ENCODE results near the gene POGLUT2. TPM values are rescaled to one million over a fixed set of nuclear protein-coding genes. Genes with fewer than 3 reads are reported as not detected.

POGLUT2 gene
- total RNA-seq, 1 donor from 2014 or later = 16.8 TPM

GRCh38 chr13:102815788-102816187 lies 17.0 kb upstream of the POGLUT2 start:
- Histone ChIP-seq H3K79me2 (ENCODE audit: insufficient read depth, low read length) (peaks cover 59% of the 10 kb centered on the region), H3K36me3 (ENCODE audit: insufficient read depth, low read length) (no peaks in the 10 kb centered on the region), H3K4me3 (ENCODE audit: insufficient read depth, low read depth, low read length) (no peak overlapping the region), H4K20me1 (ENCODE audit: insufficient read depth, low read length) (peaks cover 3% of the 10 kb centered on the region), H3K9me3 (ENCODE audit: insufficient read depth, low read depth, low read length) (no peaks in the 10 kb centered on the region), H3K4me1 (ENCODE audit: insufficient read depth, low read length) (peaks cover 9% of the 10 kb centered on the region), H3K4me2 (ENCODE audit: low read length) (no peak overlapping the region), H3K27ac (ENCODE audit: low read depth, low read length) (no peak overlapping the region), H3K27me3 (ENCODE audit: insufficient read depth, low read length) (no peaks in the 10 kb centered on the region), H3K9ac (ENCODE audit: low read length) (no peak overlapping the region), H2AFZ (ENCODE audit: low read depth, low read length) (no peak overlapping the region)
- no peak for FAIRE-seq
- no peaks in the 10 kb centered on the region for H3K9me3 Mint-ChIP-seq (ENCODE audit: unreplicated experiment)
- peaks cover 38% of the 10 kb centered on the region for H3K4me1 Mint-ChIP-seq (ENCODE audit: low read depth, unreplicated experiment)
- no peak overlapping the region for H3K27ac Mint-ChIP-seq (ENCODE audit: unreplicated experiment)
- H3K36me3 Mint-ChIP-seq (ENCODE audit: low read depth, unreplicated experiment) = peaks cover 14% of the 10 kb centered on the region
- H3K4me3 Mint-ChIP-seq (ENCODE audit: unreplicated experiment) = no peak overlapping the region
- TF ChIP-seq CTCF (IDR thresholded peaks at IDR 0.05; ENCODE audit: insufficient read depth, low read depth, low read length) = no peak
- TF ChIP-seq EZH2 (IDR thresholded peaks at IDR 0.05; ENCODE audit: insufficient read depth, low read length) = no peak
- DNase-seq (ENCODE audit: low read depth) = no peak
- no peaks in the 10 kb centered on the region for H3K27me3 Mint-ChIP-seq (ENCODE audit: low read depth, unreplicated experiment)

DNA sequence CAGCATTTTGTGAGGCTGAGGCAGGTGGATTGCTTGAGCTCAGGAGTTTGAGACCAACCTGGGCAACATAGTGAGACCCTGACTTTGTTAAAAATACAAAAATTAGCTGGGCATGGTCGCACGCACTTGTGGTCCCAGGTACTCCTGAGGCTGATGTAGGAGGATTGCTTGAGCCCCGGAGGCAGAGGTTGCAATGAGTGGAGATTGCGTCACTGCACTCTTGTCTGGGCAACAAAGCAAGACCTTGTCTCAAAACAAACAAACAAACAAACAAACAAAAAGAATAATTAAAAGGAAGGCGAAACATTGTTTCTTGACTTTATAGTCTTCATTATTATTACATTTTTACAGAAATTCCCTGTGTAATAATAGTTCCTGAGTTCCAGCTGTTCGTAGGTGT lies 16.0 kb upstream of the POGLUT2 start:
- Histone ChIP-seq H3K79me2 (ENCODE audit: insufficient read depth, low read length) (peaks cover 67% of the 10 kb centered on the region), H4K20me1 (ENCODE audit: insufficient read depth, low read length) (peaks cover 3% of the 10 kb centered on the region), H3K27me3 (ENCODE audit: insufficient read depth, low read length) (no peaks in the 10 kb centered on the region), H3K4me3 (ENCODE audit: insufficient read depth, low read depth, low read length) (no peak overlapping the region), H3K9me3 (ENCODE audit: insufficient read depth, low read depth, low read length) (no peaks in the 10 kb centered on the region), H2AFZ (ENCODE audit: low read depth, low read length) (no peak overlapping the region), H3K4me1 (ENCODE audit: insufficient read depth, low read length) (peaks cover 9% of the 10 kb centered on the region), H3K9ac (ENCODE audit: low read length) (no peak overlapping the region), H3K27ac (ENCODE audit: low read depth, low read length) (no peak overlapping the region), H3K4me2 (ENCODE audit: low read length) (no peak overlapping the region), H3K36me3 (ENCODE audit: insufficient read depth, low read length) (peaks cover 3% of the 10 kb centered on the region)
- Mint-ChIP-seq H3K36me3 (ENCODE audit: low read depth, unreplicated experiment) (peaks cover 12% of the 10 kb centered on the region), H3K4me3 (ENCODE audit: unreplicated experiment) (no peak overlapping the region), H3K27me3 (ENCODE audit: low read depth, unreplicated experiment) (no peaks in the 10 kb centered on the region), H3K9me3 (ENCODE audit: unreplicated experiment) (no peaks in the 10 kb centered on the region), H3K27ac (ENCODE audit: unreplicated experiment) (no peak overlapping the region), H3K4me1 (ENCODE audit: low read depth, unreplicated experiment) (peaks cover 38% of the 10 kb centered on the region)
- TF ChIP-seq CTCF (IDR thresholded peaks at IDR 0.05; ENCODE audit: insufficient read depth, low read depth, low read length) = no peak
- TF ChIP-seq EZH2 (IDR thresholded peaks at IDR 0.05; ENCODE audit: insufficient read depth, low read length) = no peak
- FAIRE-seq (no peak), DNase-seq (ENCODE audit: low read depth) (no peak)

- Histone ChIP-seq H2AFZ (ENCODE audit: low read depth, low read length) (no peak overlapping the region), H3K9me3 (ENCODE audit: insufficient read depth, low read depth, low read length) (no peaks in the 10 kb centered on the region), H3K36me3 (ENCODE audit: insufficient read depth, low read length) (peaks cover 3% of the 10 kb centered on the region), H3K4me3 (ENCODE audit: insufficient read depth, low read depth, low read length) (no peak overlapping the region), H3K9ac (ENCODE audit: low read length) (no peak overlapping the region), H4K20me1 (ENCODE audit: insufficient read depth, low read length) (peaks cover 3% of the 10 kb centered on the region), H3K4me1 (ENCODE audit: insufficient read depth, low read length) (peaks cover 9% of the 10 kb centered on the region), H3K79me2 (ENCODE audit: insufficient read depth, low read length) (peaks cover 68% of the 10 kb centered on the region), H3K27ac (ENCODE audit: low read depth, low read length) (no peak overlapping the region), H3K27me3 (ENCODE audit: insufficient read depth, low read length) (no peaks in the 10 kb centered on the region), H3K4me2 (ENCODE audit: low read length) (no peak overlapping the region)
- TF ChIP-seq EZH2 (IDR thresholded peaks at IDR 0.05; ENCODE audit: insufficient read depth, low read length) (no peak), CTCF (IDR thresholded peaks at IDR 0.05; ENCODE audit: insufficient read depth, low read depth, low read length) (no peak)
- peaks cover 38% of the 10 kb centered on the region for H3K4me1 Mint-ChIP-seq (ENCODE audit: low read depth, unreplicated experiment)
- H3K27ac Mint-ChIP-seq (ENCODE audit: unreplicated experiment) = no peak overlapping the region
- DNase-seq (ENCODE audit: low read depth) (no peak), FAIRE-seq (no peak)
- H3K4me3 Mint-ChIP-seq (ENCODE audit: unreplicated experiment) = no peak overlapping the region
- no peaks in the 10 kb centered on the region for H3K9me3 Mint-ChIP-seq (ENCODE audit: unreplicated experiment)
- peaks cover 12% of the 10 kb centered on the region for H3K36me3 Mint-ChIP-seq (ENCODE audit: low read depth, unreplicated experiment)
- H3K27me3 Mint-ChIP-seq (ENCODE audit: low read depth, unreplicated experiment) = no peaks in the 10 kb centered on the region
Measured at GRCh38 chr13:102814025-102814607, 15.3 kb upstream of the POGLUT2 start.
